IMR-90 (cell line): ENCODE data around the gene FGGY. TPM values are rescaled to one million over a fixed set of nuclear protein-coding genes. Genes with fewer than 3 reads are reported as not detected.

Source experiments
- ATAC-seq: fragments of 200-7000 bp; cut with Tn5 transposase; 2 replicates; pipeline ENCODE4 v1.9.1; 2020; ENCODE audit warnings: low read depth, mild to moderate bottlenecking, moderate library complexity
- BruUV-seq: library from RNA; stranded (reverse); fragments of 400-500 nt; replicated peaks from 2 replicates; lab custom pipeline; 2021; lab: Mats Ljungman, UMichigan
- CTCF ChIA-PET: fragments of 300-600 bp; formaldehyde crosslinking; extraction: SDS; loops from one replicate; lab custom pipeline; 2021; ENCODE audit warnings: antibody characterized with exemption; lab: Yijun Ruan, JAX
- POLR2A ChIA-PET: fragments of 300-600 bp; sonication (Branson Sonifier 250); formaldehyde crosslinking; loops from one replicate; lab custom pipeline; 2022; ENCODE audit warnings: antibody characterized with exemption; ENCODE audit not compliant: unreplicated experiment; lab: Charles Lee
- DNase-seq: peaks from one replicate; pipeline ENCODE4 v3.0.0; 2013
- H2AFZ ChIP-seq: replicated peaks from 2 replicates; pipeline ENCODE3; 2013; ENCODE audit warnings: low read length, mild to moderate bottlenecking; ENCODE audit not compliant: poor library complexity
- H2AK5ac ChIP-seq: 2 replicates; pipeline ENCODE4 v1.6.1; 2013; ENCODE audit warnings: low read depth, low read length, inconsistent platforms
- H2AK9ac ChIP-seq: replicated peaks from 2 replicates; pipeline ENCODE3; 2013; ENCODE audit warnings: mild to moderate bottlenecking, low read depth, low read length, moderate library complexity; ENCODE audit not compliant: poor library complexity
- H2BK120ac ChIP-seq: 2 replicates; pipeline ENCODE4 v1.6.1; 2013; ENCODE audit warnings: low read depth, low read length, inconsistent platforms
- H2BK15ac ChIP-seq: 3 replicates; pipeline ENCODE4 v1.6.1; 2013; ENCODE audit warnings: low read depth, low read length, inconsistent platforms
- H2BK20ac ChIP-seq: 2 replicates; pipeline ENCODE4 v1.6.1; 2013; ENCODE audit warnings: low read depth, mild to moderate bottlenecking, inconsistent platforms, low read length, moderate library complexity
- H2BK5ac ChIP-seq: 2 replicates; pipeline ENCODE4 v1.6.1; 2013; ENCODE audit warnings: mild to moderate bottlenecking, low read depth, low read length, inconsistent platforms; ENCODE audit not compliant: poor library complexity, severe bottlenecking
- H3K14ac ChIP-seq: replicated peaks from 2 replicates; pipeline ENCODE4 v1.6.1; 2013; ENCODE audit warnings: low read depth, low read length, inconsistent platforms
- H3K18ac ChIP-seq: 2 replicates; pipeline ENCODE4 v1.6.1; 2013; ENCODE audit warnings: low read depth, low read length, control low read depth
- H3K23ac ChIP-seq: 2 replicates; pipeline ENCODE4 v1.6.1; 2013; ENCODE audit warnings: low read depth, low read length, inconsistent platforms
- H3K27ac ChIP-seq: 2 replicates; pipeline ENCODE4 v1.5.1; 2013; ENCODE audit warnings: mild to moderate bottlenecking, control low read depth, low read length; ENCODE audit not compliant: insufficient read depth
- H3K27me3 ChIP-seq: 2 replicates; pipeline ENCODE4 v1.6.1; 2013; ENCODE audit warnings: low read length; ENCODE audit not compliant: control insufficient read depth, insufficient read depth
- H3K36me3 ChIP-seq: 2 replicates; pipeline ENCODE4 v1.6.1; 2013; ENCODE audit warnings: low read length, mixed read lengths; ENCODE audit not compliant: control insufficient read depth, insufficient read depth
- H3K4ac ChIP-seq: 2 replicates; pipeline ENCODE4 v1.6.1; 2013; ENCODE audit warnings: low read depth, low read length, inconsistent platforms
- H3K4me1 ChIP-seq: 2 replicates; pipeline ENCODE4 v1.6.1; 2013; ENCODE audit warnings: low read length, mixed read lengths; ENCODE audit not compliant: control insufficient read depth, insufficient read depth
- H3K4me2 ChIP-seq: 2 replicates; pipeline ENCODE4 v1.6.1; 2013; ENCODE audit warnings: low read depth, mild to moderate bottlenecking, control low read depth, low read length, moderate library complexity
- H3K4me3 ChIP-seq: 2 replicates; pipeline ENCODE4 v1.5.1; 2013; ENCODE audit warnings: low read depth, mild to moderate bottlenecking, control low read depth, low read length, moderate library complexity; ENCODE audit not compliant: insufficient read depth
- H3K56ac ChIP-seq: 2 replicates; pipeline ENCODE4 v1.6.1; 2013; ENCODE audit warnings: low read length, inconsistent platforms; ENCODE audit not compliant: insufficient read depth; ENCODE audit errors: extremely low read depth
- H3K79me1 ChIP-seq, 2 experiments: 2 replicates each; pipeline ENCODE4 v1.6.1; 2013; ENCODE audit warnings: low read length in 2 of 2, inconsistent platforms in 1 of 2, low read depth in 1 of 2
- H3K9ac ChIP-seq: 2 replicates; pipeline ENCODE4 v1.6.1; 2013; ENCODE audit warnings: low read depth, low read length, control low read depth
- H3K9me1 ChIP-seq: 2 replicates; pipeline ENCODE4 v1.6.1; 2013; ENCODE audit warnings: low read length, inconsistent platforms; ENCODE audit not compliant: insufficient read depth
- H3K9me3 ChIP-seq: 2 replicates; pipeline ENCODE4 v1.6.1; 2013; ENCODE audit warnings: low read length; ENCODE audit not compliant: control insufficient read depth, insufficient read depth
- H4K20me1 ChIP-seq: 2 replicates; pipeline ENCODE4 v1.6.1; 2013; ENCODE audit warnings: low read length, inconsistent platforms; ENCODE audit not compliant: insufficient read depth
- H4K5ac ChIP-seq: 2 replicates; pipeline ENCODE4 v1.6.1; 2013; ENCODE audit warnings: mild to moderate bottlenecking, low read depth, low read length, control low read depth
- H4K8ac ChIP-seq, 2 experiments: 2 replicates each; pipeline ENCODE4 v1.6.1; 2013; ENCODE audit warnings: low read depth in 2 of 2, low read length in 2 of 2, control low read depth in 1 of 2, inconsistent platforms in 1 of 2
- H4K91ac ChIP-seq: 2 replicates; pipeline ENCODE4 v1.6.1; 2013; ENCODE audit warnings: low read depth, low read length, inconsistent platforms; ENCODE audit not compliant: insufficient read depth
- CEBPB ChIP-seq: IDR thresholded peaks from 2 replicates; pipeline ENCODE4 v1.6.1; 2012; ENCODE audit warnings: low read depth, low read length, improper control_type of control experiment
- FOS ChIP-seq: fragments of 150-350 bp; IDR thresholded peaks from 2 replicates; pipeline ENCODE4 v1.6.1; 2016; ENCODE audit warnings: low read depth, low read length
- MAFK ChIP-seq: IDR thresholded peaks from 2 replicates; pipeline ENCODE4 v1.6.1; 2012; ENCODE audit warnings: low read depth, low read length, improper control_type of control experiment
- MXI1 ChIP-seq: IDR thresholded peaks from 2 replicates; pipeline ENCODE4 v1.6.1; 2012; ENCODE audit warnings: low read depth, mild to moderate bottlenecking, low read length, moderate library complexity, borderline replicate concordance
- NFE2L2 ChIP-seq: fragments of 150-350 bp; IDR thresholded peaks from 2 replicates; pipeline ENCODE4 v1.6.1; 2016; ENCODE audit warnings: low read depth, mild to moderate bottlenecking, low read length
- RFX5 ChIP-seq: IDR thresholded peaks from 2 replicates; pipeline ENCODE4 v1.8.0; 2012; ENCODE audit warnings: low read depth, mild to moderate bottlenecking, low read length, moderate library complexity
- dilution Hi-C: fragments of 300-500 bp; cut with HindIII; formaldehyde crosslinking; loops from one replicate; pipeline ENCODE4 v1.14.3; 2018; ENCODE audit warnings: low sequenced_read_pairs; ENCODE audit not compliant: unreplicated experiment
- in situ Hi-C: fragments of 300-500 bp; cut with MboI; formaldehyde crosslinking; loops from 3 replicates; pipeline ENCODE4 v1.14.3; 2019; ENCODE audit warnings: low sequenced_read_pairs, inconsistent platforms, mixed read lengths
- intact Hi-C: fragments of 100-400 bp; cut with micrococcal nuclease; formaldehyde crosslinking; loops from 2 replicates; pipeline ENCODE4 v1.10.0; 2022
- polyA plus RNA-seq, 3 experiments: library from polyadenylated mRNA; depleted of rRNA; stranded (reverse); fragments of >200 nt; gene quantifications; 2 replicates each; pipeline ENCODE4 v1.2.3, GENCODE V29; 2012; ENCODE audit warnings: low replicate concordance in 1 of 3
- total RNA-seq: library from RNA; depleted of rRNA; stranded (reverse); fragments of >200 nt; gene quantifications from 2 replicates; pipeline ENCODE4 v1.2.3, GENCODE V29; 2012
- TF ChIP-seq, protein P1 (sequence below): fragments of 150-350 bp; IDR thresholded peaks from 2 replicates; pipeline ENCODE4 v1.6.1; 2017; ENCODE audit warnings: mild to moderate bottlenecking, antibody characterized with exemption, low read length, low read depth

The FGGY gene
- total and polyA plus RNA-seq, 2 of the 4 experiments (the other 2 are of a cell fraction): 5.6 to 14.0 TPM

DNA sequence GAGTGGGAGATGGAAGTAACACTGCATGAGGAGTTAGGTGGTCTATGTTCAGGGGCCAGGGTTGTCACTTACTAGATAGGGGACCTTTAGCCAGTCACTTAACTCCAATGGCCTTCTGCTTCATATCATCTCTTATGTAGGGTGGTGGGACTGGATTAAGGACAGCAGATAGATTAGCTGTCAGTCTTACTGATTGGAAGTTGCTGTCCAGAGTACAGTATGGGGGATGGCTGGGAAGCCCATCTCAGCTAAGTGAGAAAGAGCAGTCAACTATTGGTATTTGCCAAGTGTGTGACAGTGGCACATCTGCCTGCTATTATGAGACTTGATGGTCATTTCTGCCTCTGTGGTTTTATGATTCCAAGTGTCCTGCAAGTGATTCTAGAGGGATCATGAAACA, 130.9 kb downstream of the FGGY start:
- peak overlapping the region; percentile 70 for H2BK120ac ChIP-seq
- no peak overlapping the region for H3K9ac ChIP-seq
- H3K27me3 ChIP-seq: no peaks in the 10 kb centered on the region
- peaks cover 4% of the 10 kb centered on the region for H3K9me1 ChIP-seq
- ChIA-PET CTCF (no interaction called here), POLR2A (no interaction called here)
- no peak overlapping the region for H2AFZ ChIP-seq
- no peak for TF ChIP-seq CEBPB
- TF ChIP-seq MAFK: no peak
- no peak for TF ChIP-seq NFE2L2
- TF ChIP-seq RFX5: no peak
- TF ChIP-seq, protein P1, sequence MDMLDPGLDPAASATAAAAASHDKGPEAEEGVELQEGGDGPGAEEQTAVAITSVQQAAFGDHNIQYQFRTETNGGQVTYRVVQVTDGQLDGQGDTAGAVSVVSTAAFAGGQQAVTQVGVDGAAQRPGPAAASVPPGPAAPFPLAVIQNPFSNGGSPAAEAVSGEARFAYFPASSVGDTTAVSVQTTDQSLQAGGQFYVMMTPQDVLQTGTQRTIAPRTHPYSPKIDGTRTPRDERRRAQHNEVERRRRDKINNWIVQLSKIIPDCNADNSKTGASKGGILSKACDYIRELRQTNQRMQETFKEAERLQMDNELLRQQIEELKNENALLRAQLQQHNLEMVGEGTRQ: no peak
- no peak for TF ChIP-seq FOS
- no peak for TF ChIP-seq MXI1
- H3K56ac ChIP-seq: no peak overlapping the region
- H3K79me1 ChIP-seq: no peaks in the 10 kb centered on the region
- no peak overlapping the region for H3K27ac ChIP-seq
- peak overlapping the region; percentile 37; the same call in 1 of the 2 replicates for H4K91ac ChIP-seq
- in situ Hi-C loops: loop anchor here (5.0 kb wide), 1 partner anchor 50 kb away; no protein-coding TSS in a partner anchor
- no peak overlapping the region for H2BK5ac ChIP-seq
- no peaks in the 10 kb centered on the region for H3K9me3 ChIP-seq
- no peak overlapping the region for H3K4me2 ChIP-seq
- H3K14ac ChIP-seq: peak overlapping the region; percentile 33; the same call in 1 of the 2 replicates
- H2BK15ac ChIP-seq: peak overlapping the region; percentile 24; the same call in 1 of the 3 replicates
- no peaks in the 10 kb centered on the region for H4K20me1 ChIP-seq
- H4K8ac ChIP-seq: peak overlapping the region in 1 of 2 experiments; percentile 31; a peak in 1 of 4 replicates
- 0 out of 2 replicates have a peak overlapping the region, but pooled peaks have one; percentile 12 for H3K23ac ChIP-seq
- H3K4me1 ChIP-seq: peaks cover 9% of the 10 kb centered on the region
- H3K4ac ChIP-seq: peak overlapping the region; percentile 55
- H3K4me3 ChIP-seq: no peak overlapping the region
- peak overlapping the region; percentile 43 for H2BK20ac ChIP-seq
- intact Hi-C loops: no loop called here
- no peak overlapping the region for H4K5ac ChIP-seq
- ATAC-seq (no peak), DNase-seq (no peak)
- no peak overlapping the region for H3K18ac ChIP-seq
- peak overlapping the region; percentile 65 for H2AK5ac ChIP-seq
- no peaks in the 10 kb centered on the region for H3K36me3 ChIP-seq
- BruUV-seq: no TSS peak
- no peak overlapping the region for H2AK9ac ChIP-seq
- dilution Hi-C loops: no loop called here
